Jurkat, Clone E6-1 (cell line): ENCODE measurements around the gene RASD1.
"Not testable (repeated sequence)": the region's sequence is repeated elsewhere in the genome, so short reads cannot be mapped to it uniquely, and the experiment has no call there.

ENCODE experiments used
- DNase-seq: peaks from one replicate; pipeline ENCODE4 v3.0.0-alpha.2; 2011; ENCODE audit warnings: low read depth, low spot score
- H3K4me3 ChIP-seq: 2 replicates; pipeline ENCODE4 v1.5.1; 2011; ENCODE audit warnings: mild to moderate bottlenecking, low read length, control low read depth, moderate library complexity

Gene RASD1

GRCh38 chr17:17485420-17485819 is 10.8 kb downstream of the RASD1 start:
- DNase-seq, result no peak

GRCh38 chr17:17484451-17484899 is 11.7 kb downstream of the RASD1 start:
- DNase-seq, result peak; percentile 50
- no peak overlapping the region for H3K4me3 ChIP-seq

More at GRCh38 chr17:17485420-17485819, 10.8 kb downstream of the RASD1 start:
- no peak overlapping the region for H3K4me3 ChIP-seq

- H3K4me3 ChIP-seq, result no peak overlapping the region
- DNase-seq, result no peak
These were observed 14.3 kb downstream of the RASD1 start for GRCh38 chr17:17481860-17482259.

- peak overlapping the region; percentile 17 for H3K4me3 ChIP-seq
- DNase-seq, result peak; percentile 65
These were observed 15.5 kb downstream of the RASD1 start for GRCh38 chr17:17480593-17481148.

GRCh38 chr17:17479209-17479608 is 17.0 kb downstream of the RASD1 start:
- DNase-seq, result no peak
- no peak overlapping the region for H3K4me3 ChIP-seq

- peak; percentile 89 for DNase-seq
These were observed 19.2 kb downstream of the RASD1 start, which contains the start of gene MED9 for GRCh38 chr17:17476865-17477467. MED9 (plus strand) TSS chr17:17477000; CDS start chr17:17477042, 42 bp downstream.

GRCh38 chr17:17474341-17474740 is 21.9 kb downstream of the RASD1 start:
- DNase-seq, result no peak
- H3K4me3 ChIP-seq, result no peak overlapping the region

More at GRCh38 chr17:17476865-17477467, 19.2 kb downstream of the RASD1 start, which contains the start of gene MED9:
- peak within 1 kb of the TSS; percentile 99 for H3K4me3 ChIP-seq

- no peak overlapping the region for H3K4me3 ChIP-seq
- DNase-seq, result no peak
These were observed 23.8 kb downstream of the RASD1 start for GRCh38 chr17:17472333-17472920.

- no peak for DNase-seq
- H3K4me3 ChIP-seq, result no peak overlapping the region
These were observed 26.2 kb downstream of the RASD1 start for GRCh38 chr17:17469996-17470395.

GRCh38 chr17:17469358-17469757 is 26.8 kb downstream of the RASD1 start:
- DNase-seq, result no peak

GRCh38 chr17:17468217-17469010 is 27.8 kb downstream of the RASD1 start:
- no peak overlapping the region for H3K4me3 ChIP-seq
- DNase-seq, result no peak

More at GRCh38 chr17:17469358-17469757, 26.8 kb downstream of the RASD1 start:
- no peak overlapping the region for H3K4me3 ChIP-seq

- no peak overlapping the region for H3K4me3 ChIP-seq
- DNase-seq, result no peak
These were observed 28.5 kb downstream of the RASD1 start for GRCh38 chr17:17467720-17468119.

GRCh38 chr17:17467016-17467415 is 29.2 kb downstream of the RASD1 start:
- no peak overlapping the region for H3K4me3 ChIP-seq
- no peak for DNase-seq

GRCh38 chr17:17466511-17466910 is 29.7 kb downstream of the RASD1 start:
- DNase-seq, result no peak
- no peak overlapping the region for H3K4me3 ChIP-seq

- H3K4me3 ChIP-seq, DNase-seq: not testable (repeated sequence)
These were observed 30.3 kb downstream of the RASD1 start for GRCh38 chr17:17465878-17466277.

- H3K4me3 ChIP-seq, result no peak overlapping the region
- DNase-seq, result no peak
These were observed 32.4 kb downstream of the RASD1 start for GRCh38 chr17:17463821-17464220.

GRCh38 chr17:17462048-17462824 is 34.0 kb downstream of the RASD1 start:
- H3K4me3 ChIP-seq, result no peak overlapping the region
- DNase-seq, result no peak

GRCh38 chr17:17460038-17460437 is 36.2 kb downstream of the RASD1 start:
- DNase-seq, result no peak

GRCh38 chr17:17457680-17458079 is 38.5 kb downstream of the RASD1 start:
- H3K4me3 ChIP-seq, result no peak overlapping the region
- DNase-seq, result no peak

More at GRCh38 chr17:17460038-17460437, 36.2 kb downstream of the RASD1 start:
- no peak overlapping the region for H3K4me3 ChIP-seq
